GM23338 (cell line): ENCODE results near the gene PARD3.

Experiments used
- CREB1 ChIP-seq: fragments of 250-450 bp; sonication (Bioruptor Pico); IDR thresholded peaks from 2 replicates; pipeline ENCODE4 v1.5.0; 2020; ENCODE audit warnings: low read depth, mild to moderate bottlenecking, moderate library complexity
- CTCF ChIP-seq, 2 experiments: fragments of 200-600 bp in 1 of 2; sonication (generic) in 1 of 2; conservative IDR thresholded peaks; 2 replicates each; pipeline versions ENCODE4 v1.5.1 to v1.6.1; 2016 to 2017; ENCODE audit warnings: antibody characterized with exemption in 2 of 2, low read depth in 2 of 2, mild to moderate bottlenecking in 2 of 2, moderate library complexity in 1 of 2
- EZH2 ChIP-seq: fragments of 200-600 bp; sonication (generic); IDR thresholded peaks from one replicate; pipeline ENCODE4 v1.8.0; 2017; ENCODE audit warnings: antibody characterized with exemption, mild to moderate bottlenecking, low read depth; ENCODE audit not compliant: unreplicated experiment
- EZH2phosphoT487 ChIP-seq: fragments of 200-600 bp; sonication (generic); IDR thresholded peaks from one replicate; pipeline ENCODE4 v1.8.1; 2018; ENCODE audit warnings: antibody characterized with exemption; ENCODE audit not compliant: unreplicated experiment
- JUNB ChIP-seq: IDR thresholded peaks from one replicate; pipeline ENCODE4 v1.6.1; 2016; ENCODE audit warnings: antibody characterized with exemption; ENCODE audit not compliant: unreplicated experiment
- NANOG ChIP-seq: IDR thresholded peaks from 2 replicates; pipeline ENCODE4 v1.6.1; 2016; ENCODE audit warnings: antibody characterized with exemption, borderline replicate concordance
- POLR2AphosphoS5 ChIP-seq: IDR thresholded peaks from 2 replicates; pipeline ENCODE4 v1.6.1; 2016; ENCODE audit warnings: antibody characterized with exemption, low read depth
- REST ChIP-seq: IDR thresholded peaks from one replicate; pipeline ENCODE4 v1.6.1; 2018; ENCODE audit warnings: antibody characterized with exemption; ENCODE audit not compliant: unreplicated experiment
- STAT1 ChIP-seq: IDR thresholded peaks from one replicate; pipeline ENCODE4 v1.6.1; 2016; ENCODE audit warnings: antibody characterized with exemption; ENCODE audit not compliant: unreplicated experiment
- ZNF114 ChIP-seq: fragments of 250-450 bp; sonication (Bioruptor Pico); IDR thresholded peaks from 2 replicates; pipeline ENCODE4 v1.5.0; 2020; ENCODE audit warnings: mild to moderate bottlenecking, moderate library complexity
- ZNF331 ChIP-seq: fragments of 250-450 bp; sonication (Bioruptor Pico); IDR thresholded peaks from 2 replicates; pipeline ENCODE4 v1.5.0; 2020; ENCODE audit warnings: low read depth, mild to moderate bottlenecking, moderate library complexity
- ZNF462 ChIP-seq: fragments of 250-450 bp; sonication (Bioruptor Pico); IDR thresholded peaks from 2 replicates; pipeline ENCODE4 v1.5.0; 2020; ENCODE audit warnings: mild to moderate bottlenecking, moderate library complexity

- TF ChIP-seq CTCF (conservative IDR thresholded peaks at IDR 0.05; ENCODE audit: low read depth in 2 of 2) (no peak), POLR2AphosphoS5 (no peak), NANOG (no peak), ZNF114 (no peak), REST (no peak), EZH2 (no peak), CREB1 (0 out of 2 replicates have a peak, but pooled peaks have one; percentile 31), EZH2phosphoT487 (no peak), ZNF331 (CRISPR knock-in tag) (no peak), ZNF462 (CRISPR knock-in tag) (no peak), JUNB (no peak), STAT1 (no peak)
Observed at GRCh38 chr10:34252111-34252510, 563.0 kb downstream of the PARD3 start.
